CD4-positive, alpha-beta memory T cell (primary cell): Measurements from ENCODE around the gene SETD2. TPM values are rescaled to one million over a fixed set of nuclear protein-coding genes. Genes with fewer than 3 reads are reported as not detected.

ENCODE experiments used
- CTCF ChIA-PET: fragments of 350-600 bp; sonication (Branson Sonifier 250); formaldehyde crosslinking; loops from one replicate; lab custom pipeline; 2021; ENCODE audit warnings: inconsistent platforms; ENCODE audit not compliant: partially characterized antibody; lab: Charles Lee
- POLR2A ChIA-PET: fragments of 350-600 bp; sonication (Branson Sonifier 250); formaldehyde crosslinking; loops from one replicate; lab custom pipeline; 2021; ENCODE audit not compliant: partially characterized antibody; lab: Charles Lee
- DNase-seq, 5 donors: peaks; one replicate each; pipeline versions ENCODE4 v3.0.0 to v3.0.0-alpha.2; 2020 to 2022; ENCODE audit warnings: mixed read lengths in 1 of 5
- H3K27ac ChIP-seq: one replicate; pipeline ENCODE4 v1.7.0; 2013; ENCODE audit warnings: low read depth, low read length
- H3K27me3 ChIP-seq: 2 replicates; pipeline ENCODE4 v1.7.0; 2013; ENCODE audit warnings: mild to moderate bottlenecking, low read length, moderate library complexity; ENCODE audit not compliant: insufficient read depth
- H3K36me3 ChIP-seq: 2 replicates; pipeline ENCODE4 v1.7.0; 2013; ENCODE audit warnings: mild to moderate bottlenecking, low read length, moderate library complexity; ENCODE audit not compliant: insufficient read depth
- H3K4me1 ChIP-seq: 2 replicates; pipeline ENCODE4 v1.7.0; 2013; ENCODE audit warnings: mild to moderate bottlenecking, low read length, moderate library complexity; ENCODE audit not compliant: insufficient read depth
- H3K4me3 ChIP-seq, 2 donors: one replicate each; pipeline ENCODE4 v1.7.0; 2013; ENCODE audit warnings: low read length in 2 of 2, mild to moderate bottlenecking in 1 of 2
- H3K9me3 ChIP-seq, 2 donors: one replicate each; pipeline ENCODE4 v1.7.0; 2013; ENCODE audit warnings: low read length in 2 of 2, control low read depth in 1 of 2; ENCODE audit not compliant: control insufficient read depth in 1 of 2
- H3K27ac Mint-ChIP-seq, 7 donors: one replicate each; pipeline ENCODE4 v1.8.0; 2020 to 2021; ENCODE audit warnings: mixed read lengths in 7 of 7, mild to moderate bottlenecking in 6 of 7, inconsistent platforms in 3 of 7, moderate library complexity in 3 of 7
- H3K27me3 Mint-ChIP-seq, 2 donors: one replicate each; pipeline ENCODE4 v1.8.0; 2020 to 2021; ENCODE audit warnings: mixed read lengths in 2 of 2
- H3K36me3 Mint-ChIP-seq, 2 donors: one replicate each; pipeline ENCODE4 v1.8.0; 2020 to 2021; ENCODE audit warnings: mixed read lengths in 2 of 2, inconsistent platforms in 1 of 2, mild to moderate bottlenecking in 1 of 2
- H3K4me1 Mint-ChIP-seq, 4 donors: one replicate each; pipeline ENCODE4 v1.8.0; 2020 to 2021; ENCODE audit warnings: mixed read lengths in 4 of 4, mild to moderate bottlenecking in 1 of 4
- H3K4me3 Mint-ChIP-seq, 8 donors: one replicate each; pipeline ENCODE4 v1.8.0; 2020 to 2021; ENCODE audit warnings: mixed read lengths in 8 of 8, mild to moderate bottlenecking in 7 of 8, moderate library complexity in 6 of 8, inconsistent platforms in 3 of 8
- H3K9me3 Mint-ChIP-seq, 8 donors: one replicate each; pipeline ENCODE4 v1.8.0; 2020 to 2021; ENCODE audit warnings: mixed read lengths in 8 of 8, mild to moderate bottlenecking in 5 of 8, inconsistent platforms in 3 of 8, moderate library complexity in 1 of 8
- intact Hi-C: fragments of 100-400 bp; cut with micrococcal nuclease; formaldehyde crosslinking; loops from one replicate; pipeline ENCODE4 v1.15.1; 2023
- polyA plus RNA-seq, 2 donors: library from polyadenylated mRNA; unstranded; fragments of 300-500 nt; fragmentation: Illumina TruSeq; gene quantifications; one replicate each; pipeline ENCODE4 v1.2.3, GENCODE V29; 2021
- total RNA-seq, 2 experiments: library from RNA; stranded (reverse); gene quantifications; one replicate each; pipeline ENCODE4 v1.2.3, GENCODE V29; 2021

Gene SETD2
- total and polyA plus RNA-seq, 4 experiments from 2014 or later: 3.4 to 74.1 (median 50.0) TPM

DNA sequence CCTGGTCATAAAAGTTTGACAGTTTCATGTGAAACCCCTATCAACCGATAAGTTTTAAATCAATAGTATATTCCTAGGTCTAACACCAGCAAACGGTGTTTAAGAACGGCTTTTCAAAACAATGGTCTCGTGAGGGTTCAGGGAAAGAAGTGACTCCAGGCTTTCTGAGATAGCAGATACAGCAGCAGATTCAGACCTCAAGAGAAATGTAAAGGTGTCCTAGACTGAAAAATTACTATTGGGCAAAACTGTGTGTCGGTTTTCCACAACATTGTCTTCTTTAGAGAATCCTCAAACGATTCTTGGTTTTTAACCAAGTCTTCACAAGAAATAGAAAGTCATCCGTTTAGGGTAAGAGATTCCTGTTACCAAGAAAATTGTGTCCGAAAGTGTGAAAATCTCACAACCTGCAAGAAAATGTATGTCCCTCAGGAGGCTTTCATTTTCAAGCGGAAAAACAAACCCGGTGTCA is 1.2 kb downstream of the SETD2 start:
- Histone ChIP-seq H3K36me3 (no peaks in the 10 kb centered on the region), H3K4me1 (peaks cover 65% of the 10 kb centered on the region), H3K9me3 (no peaks in the 10 kb centered on the region), H3K4me3 (peak overlapping the region; percentile 31 to 95), H3K27me3 (no peaks in the 10 kb centered on the region), H3K27ac (peak overlapping the region; percentile 85)
- intact Hi-C loops: loop anchor here (5.0 kb wide), 2 partner anchors 45 to 125 kb away; no protein-coding TSS in a partner anchor
- peaks cover 0 to 16% of the 10 kb centered on the region in 2 donors for H3K36me3 Mint-ChIP-seq
- H3K4me3 Mint-ChIP-seq: peak overlapping the region; percentile 97 to 100 (median 98)
- H3K27ac Mint-ChIP-seq: peak overlapping the region; percentile 85 to 100 (median 98)
- ChIA-PET CTCF (no interaction called here), POLR2A (interaction anchor here (0.6 to 3.0 kb wide), 14 partner anchors 10 to 1931 kb away, joined by 3 to 28 read pairs (median 5); partner anchors contain the start of genes KIF9, KLHL18, NBEAL2 and QRICH1)
- H3K9me3 Mint-ChIP-seq: peaks cover 0 to 4% (median 0%) of the 10 kb centered on the region in 8 donors
- DNase-seq: no peak
- H3K27me3 Mint-ChIP-seq: peaks cover 0 to 1% of the 10 kb centered on the region in 2 donors
- peaks cover 46 to 71% (median 58%) of the 10 kb centered on the region in 4 donors for H3K4me1 Mint-ChIP-seq

DNA sequence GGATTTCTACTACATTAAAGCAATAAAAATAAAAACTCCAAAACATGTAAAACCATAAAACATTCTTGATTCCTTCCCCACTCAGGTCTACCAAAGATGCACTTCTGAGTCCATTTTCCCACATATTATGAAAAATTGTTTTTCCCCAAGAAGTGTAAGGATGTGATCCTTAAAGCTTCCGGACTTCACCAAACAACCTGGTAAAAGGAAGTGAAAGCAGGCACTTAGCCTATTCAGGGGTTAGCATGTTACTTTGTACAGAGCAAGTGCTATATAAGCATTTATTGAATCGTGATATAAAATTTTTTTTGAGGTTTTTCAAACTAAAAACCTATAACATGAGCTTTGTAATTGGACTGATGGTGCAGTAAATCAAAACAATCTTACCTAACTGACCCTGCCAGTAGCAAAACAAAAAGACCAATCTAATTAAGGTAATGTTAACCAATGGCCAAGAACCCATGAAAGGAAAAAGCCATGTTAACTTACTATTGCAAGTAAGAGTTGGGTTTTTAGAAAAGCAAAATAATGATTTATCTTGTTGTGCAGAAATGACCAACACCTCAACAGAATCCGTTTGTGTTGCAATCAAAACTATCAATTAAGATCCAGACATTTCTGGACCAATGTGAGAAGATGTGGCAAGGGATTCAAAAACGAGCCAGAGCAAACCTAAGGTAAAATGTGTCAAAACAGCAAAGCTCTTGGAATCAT is 1.8 kb downstream of the SETD2 start:
- peaks cover 0 to 16% of the 10 kb centered on the region in 2 donors for H3K36me3 Mint-ChIP-seq
- intact Hi-C loops: loop anchor here (5.0 kb wide), 2 partner anchors 45 to 125 kb away; no protein-coding TSS in a partner anchor
- peak overlapping the region; percentile 85 for H3K27ac ChIP-seq
- H3K4me1 ChIP-seq: peaks cover 71% of the 10 kb centered on the region
- peak overlapping the region; percentile 85 to 100 (median 98) for H3K27ac Mint-ChIP-seq
- H3K27me3 ChIP-seq: no peaks in the 10 kb centered on the region
- H3K36me3 ChIP-seq: no peaks in the 10 kb centered on the region
- peaks cover 48 to 77% (median 61%) of the 10 kb centered on the region in 4 donors for H3K4me1 Mint-ChIP-seq
- H3K4me3 Mint-ChIP-seq: peak overlapping the region; percentile 97 to 100 (median 98)
- CTCF ChIA-PET: no interaction called here
- no peak for DNase-seq
- H3K9me3 ChIP-seq: no peaks in the 10 kb centered on the region
- POLR2A ChIA-PET: interaction anchor here (1.0 kb wide), 1 partner anchor 27 kb away, joined by 3 read pairs; no protein-coding TSS in a partner anchor
- H3K4me3 ChIP-seq: peak overlapping the region; percentile 31 to 95
- peaks cover 0 to 1% of the 10 kb centered on the region in 2 donors for H3K27me3 Mint-ChIP-seq
- H3K9me3 Mint-ChIP-seq: peaks cover 0 to 4% (median 0%) of the 10 kb centered on the region in 8 donors

DNA sequence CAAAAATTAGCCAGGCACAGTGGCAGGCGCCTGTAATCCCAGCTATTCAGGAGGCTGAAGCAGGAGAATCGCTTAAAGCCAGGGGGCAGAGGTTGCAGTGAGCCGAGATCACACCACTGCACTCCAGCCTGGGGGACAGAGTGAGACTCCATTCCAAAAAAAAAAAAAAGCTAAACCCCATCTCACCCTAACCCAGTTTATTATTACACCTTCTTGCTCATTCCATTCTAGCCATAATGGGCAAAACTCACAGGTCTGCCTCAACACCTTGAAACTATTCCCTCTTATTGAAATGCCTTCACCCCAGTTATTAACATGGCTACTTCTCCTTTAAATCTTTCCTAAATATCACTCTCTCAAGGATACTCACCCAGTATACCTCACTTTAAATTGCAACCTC is 4.1 kb downstream of the SETD2 start:
- Histone ChIP-seq H3K36me3 (no peaks in the 10 kb centered on the region), H3K4me1 (peaks cover 75% of the 10 kb centered on the region), H3K27me3 (no peaks in the 10 kb centered on the region), H3K9me3 (no peaks in the 10 kb centered on the region), H3K27ac (no peak overlapping the region), H3K4me3 (no peak overlapping the region)
- H3K4me3 Mint-ChIP-seq: peak overlapping the region in 6 of 8 donors; percentile 8 to 68 (median 58)
- H3K27me3 Mint-ChIP-seq: peaks cover 0 to 1% of the 10 kb centered on the region in 2 donors
- no peak for DNase-seq
- peaks cover 54 to 82% (median 67%) of the 10 kb centered on the region in 4 donors for H3K4me1 Mint-ChIP-seq
- peaks cover 0 to 14% of the 10 kb centered on the region in 2 donors for H3K36me3 Mint-ChIP-seq
- POLR2A ChIA-PET: interaction anchor here (1.2 kb wide), 1 partner anchor 21 kb away, joined by 3 read pairs; no protein-coding TSS in a partner anchor
- CTCF ChIA-PET: no interaction called here
- peaks cover 0 to 2% (median 0%) of the 10 kb centered on the region in 8 donors for H3K9me3 Mint-ChIP-seq
- intact Hi-C loops: loop anchor here (5.0 kb wide), 2 partner anchors 43 to 123 kb away; no protein-coding TSS in a partner anchor
- peak overlapping the region in 3 of 7 donors; percentile 5 to 83 (median 61) for H3K27ac Mint-ChIP-seq

DNA sequence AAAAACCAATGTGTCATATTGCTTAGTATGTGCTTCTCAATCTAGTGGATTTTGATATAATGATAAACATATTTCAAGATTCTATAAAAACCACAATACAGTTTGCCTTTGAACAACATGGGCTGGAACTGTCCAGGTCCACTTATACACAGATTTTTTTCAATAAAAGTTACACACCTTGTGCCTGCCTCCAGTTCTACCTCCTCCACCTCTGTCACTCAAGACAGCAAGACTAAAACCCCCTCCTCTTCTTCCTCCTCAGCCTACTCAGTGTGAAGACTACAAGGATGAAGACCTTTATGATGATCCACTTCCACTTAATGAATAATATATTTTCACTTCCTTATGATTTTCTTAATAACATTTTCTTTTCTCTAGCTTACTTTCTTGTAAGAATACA is 5.7 kb downstream of the SETD2 start:
- POLR2A ChIA-PET: no interaction called here
- DNase-seq: no peak
- Histone ChIP-seq H3K4me1 (peaks cover 86% of the 10 kb centered on the region), H3K36me3 (no peaks in the 10 kb centered on the region), H3K4me3 (no peak overlapping the region), H3K27ac (no peak overlapping the region), H3K27me3 (no peaks in the 10 kb centered on the region), H3K9me3 (no peaks in the 10 kb centered on the region)
- Mint-ChIP-seq H3K4me1 (peaks cover 59 to 95% (median 76%) of the 10 kb centered on the region in 4 donors), H3K9me3 (no peaks in the 10 kb centered on the region), H3K36me3 (peaks cover 4 to 8% of the 10 kb centered on the region in 2 donors), H3K27ac (peak overlapping the region in 3 of 7 donors; percentile 5 to 77 (median 65)), H3K4me3 (peak overlapping the region in 5 of 8 donors; percentile 26 to 66 (median 43)), H3K27me3 (peaks cover 0 to 1% of the 10 kb centered on the region in 2 donors)
- intact Hi-C loops: no loop called here
- CTCF ChIA-PET: no interaction called here

DNA sequence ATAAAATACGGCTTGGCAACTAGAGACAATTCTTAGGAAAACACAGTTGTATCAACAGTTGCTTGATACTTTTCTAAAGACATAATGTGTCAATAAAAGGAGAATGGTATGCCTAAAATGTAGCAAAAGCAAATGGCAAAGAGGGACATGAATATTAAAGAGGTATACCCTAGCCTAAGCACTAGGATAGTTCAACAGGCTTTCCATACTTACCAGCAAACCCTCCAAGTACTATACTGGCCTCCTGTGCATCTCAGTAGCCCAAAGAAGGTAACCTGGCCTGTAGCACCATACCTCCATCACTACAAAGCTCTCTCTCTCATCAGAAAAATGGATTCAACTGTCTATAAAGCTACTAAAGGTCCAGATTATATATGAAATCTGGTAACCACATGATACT is 7.5 kb downstream of the SETD2 start:
- H3K27ac Mint-ChIP-seq: no peak overlapping the region
- H3K4me3 Mint-ChIP-seq: peak overlapping the region in 5 of 8 donors; percentile 4 to 60 (median 20)
- no peaks in the 10 kb centered on the region for H3K36me3 ChIP-seq
- intact Hi-C loops: no loop called here
- H3K4me1 ChIP-seq: peaks cover 89% of the 10 kb centered on the region
- no peaks in the 10 kb centered on the region for H3K27me3 ChIP-seq
- H3K36me3 Mint-ChIP-seq: peaks cover 0 to 4% of the 10 kb centered on the region in 2 donors
- H3K4me3 ChIP-seq: no peak overlapping the region
- H3K9me3 ChIP-seq: no peaks in the 10 kb centered on the region
- H3K27me3 Mint-ChIP-seq: no peaks in the 10 kb centered on the region
- no peaks in the 10 kb centered on the region for H3K9me3 Mint-ChIP-seq
- POLR2A ChIA-PET: no interaction called here
- CTCF ChIA-PET: interaction anchor here (1.0 kb wide), 1 partner anchor 8 kb away, joined by 3 read pairs; no protein-coding TSS in a partner anchor
- DNase-seq: no peak
- H3K4me1 Mint-ChIP-seq: peaks cover 62 to 98% (median 79%) of the 10 kb centered on the region in 4 donors
- no peak overlapping the region for H3K27ac ChIP-seq

DNA sequence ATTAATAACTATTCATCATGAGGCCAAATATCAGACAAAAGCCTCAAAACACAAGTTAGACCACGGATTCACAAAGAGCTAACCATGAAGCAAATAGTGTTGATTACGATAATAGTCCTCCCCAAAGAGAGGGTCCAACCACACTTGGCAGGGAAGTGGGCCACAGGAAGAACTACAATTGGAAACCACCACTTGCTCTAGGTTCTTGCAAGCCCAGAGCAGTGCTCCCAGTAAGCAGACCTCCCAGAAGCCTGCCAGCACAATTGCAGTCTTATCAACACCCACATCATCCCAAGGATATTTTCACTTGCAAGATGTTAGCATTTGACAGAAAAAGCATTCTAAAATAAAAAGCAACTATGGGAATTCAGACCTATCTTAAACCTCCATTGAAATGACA is 11.3 kb downstream of the SETD2 start:
- H3K27ac Mint-ChIP-seq: peak overlapping the region in 1 of 7 donors; percentile 78
- POLR2A ChIA-PET: interaction anchor here (1.9 to 3.7 kb wide), 2 partner anchors 11 kb away, joined by 6 to 18 read pairs; partner anchors contain the start of gene SETD2
- Histone ChIP-seq H3K27me3 (no peaks in the 10 kb centered on the region), H3K36me3 (no peaks in the 10 kb centered on the region), H3K27ac (no peak overlapping the region), H3K4me1 (peaks cover 79% of the 10 kb centered on the region), H3K4me3 (no peak overlapping the region), H3K9me3 (no peaks in the 10 kb centered on the region)
- peak overlapping the region in 6 of 8 donors; percentile 3 to 60 (median 38) for H3K4me3 Mint-ChIP-seq
- H3K9me3 Mint-ChIP-seq: no peaks in the 10 kb centered on the region
- intact Hi-C loops: no loop called here
- CTCF ChIA-PET: interaction anchor here (2.0 kb wide), 1 partner anchor 12 kb away, joined by 5 read pairs; the partner anchor contains the start of gene SETD2
- peaks cover 0 to 4% of the 10 kb centered on the region in 2 donors for H3K36me3 Mint-ChIP-seq
- H3K27me3 Mint-ChIP-seq: no peaks in the 10 kb centered on the region
- H3K4me1 Mint-ChIP-seq: peaks cover 50 to 84% (median 68%) of the 10 kb centered on the region in 4 donors
- DNase-seq: no peak
